Activated CD8-positive, alpha-beta memory T cell treated with anti-CD3 and anti-CD28 coated beads, Interleukin-2, amount 50 U/mL, for 48 hours (primary cell): ENCODE results near the gene NOXA1.

Experiments used
- DNase-seq: peaks from one replicate; pipeline ENCODE4 v3.0.0-alpha.2; 2020

Gene NOXA1

GRCh38 chr9:137427454-137428310, 4.5 kb downstream of the NOXA1 start:
- DNase-seq: no peak

GRCh38 chr9:137428311-137428630, 5.1 kb downstream of the NOXA1 start:
- DNase-seq: no peak

GRCh38 chr9:137428841-137429545, 5.8 kb downstream of the NOXA1 start:
- no peak for DNase-seq

- DNase-seq: no peak
Observed at GRCh38 chr9:137429546-137429890, 6.3 kb downstream of the NOXA1 start.

GRCh38 chr9:137429974-137430722, 7.0 kb downstream of the NOXA1 start:
- DNase-seq: no peak

- DNase-seq: no peak
Observed at GRCh38 chr9:137430723-137431415, 7.7 kb downstream of the NOXA1 start.

GRCh38 chr9:137431416-137431931, 8.3 kb downstream of the NOXA1 start:
- no peak for DNase-seq

DNA sequence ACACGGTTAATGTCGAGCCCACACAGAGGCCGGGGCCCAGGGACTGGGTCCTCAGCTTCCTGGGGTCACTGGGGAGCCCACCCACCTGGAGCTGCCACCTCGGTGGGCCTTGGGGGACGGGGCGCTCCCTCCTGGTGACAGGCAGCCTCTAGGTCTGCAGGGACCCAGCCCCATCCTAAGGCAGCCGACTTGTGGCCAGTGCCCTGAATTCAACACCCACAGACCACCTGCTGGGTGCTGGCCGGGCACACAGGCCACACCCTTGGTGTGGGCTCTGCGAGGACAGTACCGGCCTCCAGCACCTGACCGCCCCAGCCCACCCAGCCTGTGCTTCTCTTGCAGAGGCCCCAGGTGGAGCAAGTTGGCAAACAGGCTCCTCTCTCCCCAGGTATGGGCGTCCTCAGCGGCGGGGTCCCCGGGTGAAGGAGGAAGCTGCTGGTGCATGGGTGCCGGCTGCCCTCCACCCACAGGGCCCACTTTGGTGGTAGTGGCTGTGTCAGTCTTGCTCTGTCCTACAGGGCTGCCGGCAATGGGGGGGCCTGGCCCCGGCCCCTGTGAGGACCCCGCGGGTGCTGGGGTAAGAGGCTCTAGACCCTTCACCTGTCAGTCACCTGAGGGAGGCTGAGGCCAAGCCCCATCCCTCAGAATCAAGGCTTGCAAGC, 9.6 kb downstream of the NOXA1 start:
- DNase-seq: no peak

GRCh38 chr9:137433349-137433915, 10.2 kb downstream of the NOXA1 start:
- no peak for DNase-seq

- DNase-seq: no peak
Observed at GRCh38 chr9:137433916-137434431, 10.8 kb downstream of the NOXA1 start.

DNA sequence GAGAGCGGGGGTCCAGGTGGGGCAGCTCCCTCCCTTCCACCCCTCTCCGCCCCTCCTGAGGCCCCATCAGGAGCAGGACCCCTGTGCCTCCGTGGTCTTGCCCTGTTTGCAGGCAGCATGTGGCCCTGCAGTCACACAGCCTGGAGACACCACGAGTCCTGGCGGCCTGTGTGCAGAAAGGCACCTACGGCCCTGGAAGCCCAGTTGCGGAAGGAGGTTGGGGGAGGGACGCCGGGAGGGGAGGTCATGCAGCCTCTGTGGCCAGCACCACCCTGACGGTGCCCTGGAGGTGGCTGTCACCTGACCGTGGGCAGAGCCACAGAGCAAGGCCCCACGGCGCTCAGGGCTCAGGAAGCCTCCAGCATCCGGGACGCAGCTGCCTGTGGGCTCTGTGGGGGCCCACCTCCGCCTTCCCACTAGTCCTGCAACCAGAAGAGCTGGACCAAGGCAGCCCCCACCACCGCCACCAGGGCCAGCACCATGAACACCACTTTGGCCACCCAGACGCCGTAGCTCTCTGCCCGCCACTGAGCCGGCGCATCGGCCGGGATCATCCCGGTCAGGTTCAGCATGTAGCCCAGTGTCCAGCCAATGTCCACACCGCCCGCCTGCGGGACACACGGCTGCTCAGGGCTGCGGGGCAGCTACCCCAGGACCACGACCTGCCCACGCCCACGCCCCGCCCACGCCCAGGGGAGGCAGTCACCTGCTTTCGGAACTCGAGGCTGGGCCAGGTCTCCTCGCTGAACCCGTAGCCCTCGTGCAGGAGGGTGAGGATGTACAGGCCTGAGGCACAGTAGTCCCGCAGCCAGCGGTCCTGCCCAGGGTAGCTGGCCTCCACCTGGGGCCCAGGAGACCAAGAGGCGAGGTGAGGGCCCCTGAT, 11.5 kb downstream of the NOXA1 start:
- DNase-seq: no peak

- no peak for DNase-seq
Observed at GRCh38 chr9:137435381-137435891, 12.2 kb downstream of the NOXA1 start.

DNA sequence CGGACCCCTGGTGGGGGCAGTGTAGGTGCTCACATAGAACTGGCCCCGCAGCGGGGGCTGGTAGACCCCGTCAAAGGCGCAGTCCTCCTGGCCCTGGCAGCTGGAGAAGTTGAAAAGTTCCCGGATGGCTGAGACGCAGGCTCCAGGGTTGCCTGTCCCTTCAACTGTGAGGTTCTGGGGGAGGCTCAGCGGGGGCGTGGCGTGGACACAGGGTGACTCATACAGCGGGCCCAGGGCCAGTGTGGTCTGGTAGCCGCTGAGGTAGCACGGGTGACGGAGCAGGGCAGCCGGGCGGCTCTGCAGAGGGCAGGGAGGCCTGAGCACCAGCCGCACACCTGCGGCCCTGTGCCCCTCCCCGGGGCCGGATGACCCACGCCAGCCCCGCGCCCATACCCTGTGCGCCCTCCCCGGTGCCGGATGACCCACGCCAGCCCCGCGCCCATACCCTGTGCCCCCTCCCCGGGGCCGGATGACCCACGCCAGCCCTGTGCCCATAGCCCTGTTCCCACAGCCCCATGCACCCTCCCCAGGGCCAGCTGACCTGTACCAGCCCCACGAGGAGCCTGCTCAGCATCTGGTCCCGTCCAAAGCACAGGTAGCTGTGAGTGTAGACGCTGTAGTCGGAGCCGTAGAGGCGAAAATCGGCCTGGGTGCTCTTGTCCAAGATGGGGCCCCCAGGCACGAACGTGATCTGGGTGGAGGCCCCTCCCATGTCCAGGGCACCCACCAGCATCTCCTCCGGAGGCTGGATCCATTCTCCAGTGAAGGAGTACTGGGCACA, 13.0 kb downstream of the NOXA1 start:
- DNase-seq: no peak

- DNase-seq: no peak
Observed at GRCh38 chr9:137436761-137437600, 13.8 kb downstream of the NOXA1 start.

DNA sequence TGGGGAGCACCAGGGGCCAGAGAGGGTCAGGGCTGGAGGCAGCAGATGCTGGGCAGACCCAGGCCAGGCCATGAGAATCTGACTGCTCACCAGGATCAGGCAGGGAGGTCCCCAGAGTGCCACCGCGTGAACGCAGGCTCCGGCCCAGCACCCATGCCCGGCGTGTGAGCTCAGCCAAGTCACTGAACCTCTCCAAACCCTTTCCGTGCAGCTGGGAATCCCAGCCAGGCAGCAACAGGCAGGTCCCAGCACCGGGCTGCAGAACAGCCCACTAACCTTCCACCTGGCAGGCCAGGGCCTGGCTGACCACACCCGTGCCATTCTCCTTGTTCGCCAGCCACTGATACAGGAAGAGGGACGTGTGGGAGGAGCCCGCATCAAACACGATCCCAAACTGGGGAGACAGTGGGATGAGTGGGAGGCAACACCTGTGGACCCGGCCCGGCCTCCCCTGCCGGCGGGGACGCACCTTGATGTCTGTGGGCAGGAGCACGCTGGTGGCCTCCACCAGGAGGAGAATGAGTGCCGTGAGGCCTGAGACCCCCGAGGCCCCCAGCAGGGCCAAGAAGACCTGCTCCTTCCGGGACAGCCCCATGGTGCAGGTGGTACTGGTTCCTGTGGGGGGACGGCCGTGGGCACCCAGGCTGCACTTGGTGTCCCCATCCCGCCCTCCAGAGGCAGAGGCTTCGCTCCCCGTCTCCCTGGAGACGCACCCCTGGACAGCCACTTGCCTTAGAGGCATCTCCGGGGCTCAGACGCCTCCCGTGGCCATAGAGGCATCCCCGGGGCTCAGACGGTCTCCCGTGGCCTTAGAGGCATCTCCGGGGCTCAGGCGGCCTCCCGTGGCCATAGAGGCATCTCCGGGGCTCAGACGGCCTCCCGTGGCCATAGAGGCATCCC, 14.7 kb downstream of the NOXA1 start:
- no peak for DNase-seq

DNA sequence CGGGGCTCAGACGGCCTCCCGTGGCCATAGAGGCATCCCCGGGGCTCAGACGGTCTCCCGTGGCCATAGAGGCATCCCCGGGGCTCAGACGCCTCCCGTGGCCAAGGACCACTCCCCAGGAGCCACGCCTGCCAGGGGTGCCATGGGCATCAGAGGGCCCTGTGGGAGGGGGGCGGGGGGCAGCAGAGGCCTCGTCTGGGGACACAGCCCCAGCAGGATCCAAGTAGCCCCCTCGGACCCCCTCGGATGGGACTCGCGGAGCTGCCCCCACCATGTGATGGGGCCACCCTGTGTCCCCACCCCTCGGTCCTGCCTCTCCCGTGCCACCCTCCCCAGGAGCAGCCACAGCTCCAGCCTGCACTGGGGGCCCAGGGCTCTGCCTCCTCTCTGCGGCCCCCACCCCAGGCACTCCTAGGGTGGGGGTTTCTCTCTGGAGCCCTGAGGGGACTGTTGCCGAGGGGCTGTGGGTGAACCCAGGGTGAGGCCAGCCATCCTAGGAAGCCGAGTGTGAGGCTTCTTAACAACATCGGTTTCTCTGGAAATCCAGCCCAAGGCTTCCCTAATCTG, 15.5 kb downstream of the NOXA1 start:
- DNase-seq: no peak

DNA sequence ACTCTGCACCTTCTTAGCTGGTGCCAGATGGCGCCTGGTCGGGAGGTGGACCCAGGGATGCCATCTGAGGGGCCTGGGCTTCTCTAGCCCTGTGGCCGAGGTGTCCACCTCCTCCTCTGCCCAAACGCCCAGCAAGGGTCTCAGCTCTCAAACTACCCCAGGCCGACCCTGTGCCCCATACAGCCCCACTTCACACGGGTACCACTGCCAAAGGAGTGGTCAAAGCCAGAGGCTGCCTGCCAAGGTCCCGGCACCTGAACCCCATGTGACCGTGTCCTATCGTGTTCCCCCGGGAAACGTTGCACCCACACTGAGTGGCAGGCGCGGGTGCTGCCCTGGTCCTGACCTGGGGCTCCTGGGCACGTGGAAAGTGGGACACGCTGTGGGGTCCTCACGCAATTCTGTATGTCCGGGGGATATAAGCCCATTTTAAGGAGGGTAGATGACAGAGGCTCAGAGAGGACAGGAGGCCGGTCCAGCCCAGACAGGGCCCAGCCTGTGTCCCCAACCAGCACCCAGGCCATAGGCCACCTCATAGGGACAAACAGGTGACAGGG, 16.0 kb downstream of the NOXA1 start:
- DNase-seq: no peak
